GM19193 (cell line): ENCODE results near the gene COA6.

Experiments used
- POLR2A ChIP-seq: IDR thresholded peaks from 4 replicates; pipeline ENCODE4 v1.6.1; 2011; ENCODE audit not compliant: insufficient read depth, insufficient read length; ENCODE audit errors: extremely low read depth

Gene COA6

DNA sequence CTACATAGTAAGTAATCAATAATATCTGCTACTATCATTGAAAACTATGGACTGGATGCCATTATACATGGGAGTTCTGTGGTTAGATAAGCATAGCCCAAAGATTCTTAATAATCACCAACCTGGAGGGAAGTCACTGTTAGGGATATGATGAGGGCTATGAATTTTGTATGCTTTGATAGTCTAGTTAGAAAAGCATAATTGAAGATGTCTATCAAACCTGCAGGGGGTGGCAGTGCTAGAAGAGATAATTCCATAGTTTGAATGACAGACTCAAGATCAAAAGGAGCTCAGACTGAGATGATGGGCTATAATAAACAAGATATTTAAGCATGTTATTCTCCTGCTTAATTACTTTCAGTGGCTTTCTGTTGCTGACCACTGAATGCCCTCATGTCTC is 15.4 kb upstream of the COA6 start:
- TF ChIP-seq POLR2A = no peak

DNA sequence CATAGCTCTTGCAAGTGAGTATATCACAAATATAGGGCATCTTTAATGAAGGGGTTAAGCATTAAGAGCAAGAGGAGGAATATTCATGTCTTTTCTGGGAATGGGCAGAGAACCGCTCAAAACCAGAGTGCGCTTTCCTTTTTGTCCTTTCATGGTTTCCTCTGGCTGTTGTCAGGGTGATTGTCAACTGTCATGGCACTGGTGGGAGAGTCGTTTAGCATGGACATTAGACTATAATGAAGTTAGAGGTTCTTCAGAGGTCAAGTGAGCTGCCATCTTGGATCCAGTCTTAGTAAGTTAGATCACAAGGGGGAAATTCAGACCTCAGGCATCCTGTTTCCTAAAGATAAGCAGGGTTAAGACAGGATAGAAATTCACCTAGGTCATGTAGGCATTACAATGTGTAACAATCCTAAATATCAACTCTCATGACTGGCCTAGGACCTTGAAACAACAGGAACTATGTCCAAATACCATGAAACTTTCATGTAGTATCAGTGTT is 12.1 kb upstream of the COA6 start:
- TF ChIP-seq POLR2A = no peak

GRCh38 chr1:234362558-234362957 is 10.7 kb upstream of the COA6 start:
- no peak for TF ChIP-seq POLR2A

GRCh38 chr1:234368320-234369032 is 4.8 kb upstream of the COA6 start:
- no peak for TF ChIP-seq POLR2A

DNA sequence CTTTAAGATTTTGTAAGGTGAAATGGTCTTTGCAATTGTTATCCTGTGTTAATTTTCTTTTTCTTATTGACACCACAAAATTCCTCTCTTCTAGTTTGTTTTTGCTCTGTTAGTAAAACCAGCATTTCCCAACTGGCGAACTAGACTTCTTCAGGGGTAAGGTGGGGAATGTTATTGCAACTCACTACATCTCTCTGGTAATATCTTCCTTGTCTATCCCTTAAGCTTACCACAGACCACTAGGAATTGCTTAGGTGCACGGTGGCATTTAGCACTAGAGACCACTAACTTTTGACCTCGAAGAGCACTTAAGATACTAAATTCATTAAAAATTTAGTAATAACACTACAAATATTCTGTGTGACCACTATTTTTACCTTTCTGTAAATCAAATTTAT is 4.2 kb upstream of the COA6 start:
- no peak for TF ChIP-seq POLR2A

DNA sequence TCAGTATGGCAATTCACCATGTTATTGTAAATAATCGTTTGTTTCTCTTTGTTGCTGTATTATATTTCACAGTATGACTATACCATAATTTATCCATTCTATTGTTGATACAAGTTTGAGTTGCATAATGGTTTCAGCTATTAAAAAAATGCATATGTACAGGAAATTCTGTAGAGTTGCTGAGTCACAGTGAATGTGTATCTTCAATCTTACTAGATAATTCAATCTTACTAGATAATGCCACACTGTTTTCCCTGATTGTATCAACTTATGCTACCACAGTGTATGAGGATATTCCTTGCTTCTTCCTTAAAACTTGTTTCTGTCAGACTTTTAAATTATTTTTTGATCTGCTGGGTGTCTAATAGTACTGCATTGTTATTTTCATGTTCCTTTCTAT is 3.5 kb upstream of the COA6 start:
- no peak for TF ChIP-seq POLR2A

DNA sequence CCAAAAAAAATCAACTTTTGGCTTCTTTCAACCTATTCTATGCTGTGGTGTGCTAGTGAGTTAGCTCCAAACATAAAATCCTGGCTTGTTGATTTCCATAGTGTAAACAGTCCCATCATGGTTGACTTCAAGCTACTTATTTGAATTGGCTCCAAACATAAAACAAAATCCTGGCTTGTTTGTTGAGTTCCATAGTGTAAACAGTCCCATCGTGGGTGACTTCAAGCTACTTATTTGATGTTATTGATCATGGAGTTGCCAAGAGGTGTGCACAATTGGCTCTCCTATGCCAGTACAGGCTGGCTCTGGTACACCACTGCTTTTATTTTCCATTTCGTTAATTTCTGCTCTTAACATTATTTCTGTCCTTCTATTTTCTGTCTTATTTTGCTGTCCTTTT is 1.8 kb upstream of the COA6 start:
- no peak for TF ChIP-seq POLR2A

- TF ChIP-seq POLR2A = no peak
Observed at GRCh38 chr1:234372011-234372757, 1.1 kb upstream of the COA6 start.

- no peak for TF ChIP-seq POLR2A
Observed at GRCh38 chr1:234373959-234374254, 651 bp downstream of the COA6 start.

DNA sequence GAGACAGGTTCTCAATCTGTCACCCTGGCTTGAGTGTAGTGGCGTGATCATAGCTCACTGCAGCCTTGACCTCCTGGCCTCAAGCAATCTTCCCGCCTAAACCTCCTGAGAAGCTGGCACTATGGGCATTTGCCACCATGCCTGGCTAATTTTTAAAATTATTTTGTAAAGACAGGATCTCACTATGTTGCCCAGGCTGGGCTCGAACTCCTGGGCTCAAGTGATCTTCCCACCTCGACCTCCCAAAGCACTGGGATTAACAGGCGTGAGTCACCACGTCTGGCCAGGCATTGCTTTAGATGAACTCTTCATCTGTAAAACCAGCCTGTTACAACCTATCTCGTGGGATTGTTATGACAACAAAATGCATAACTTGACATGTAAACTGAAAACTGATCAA is 2.4 kb downstream of the COA6 start:
- no peak for TF ChIP-seq POLR2A

DNA sequence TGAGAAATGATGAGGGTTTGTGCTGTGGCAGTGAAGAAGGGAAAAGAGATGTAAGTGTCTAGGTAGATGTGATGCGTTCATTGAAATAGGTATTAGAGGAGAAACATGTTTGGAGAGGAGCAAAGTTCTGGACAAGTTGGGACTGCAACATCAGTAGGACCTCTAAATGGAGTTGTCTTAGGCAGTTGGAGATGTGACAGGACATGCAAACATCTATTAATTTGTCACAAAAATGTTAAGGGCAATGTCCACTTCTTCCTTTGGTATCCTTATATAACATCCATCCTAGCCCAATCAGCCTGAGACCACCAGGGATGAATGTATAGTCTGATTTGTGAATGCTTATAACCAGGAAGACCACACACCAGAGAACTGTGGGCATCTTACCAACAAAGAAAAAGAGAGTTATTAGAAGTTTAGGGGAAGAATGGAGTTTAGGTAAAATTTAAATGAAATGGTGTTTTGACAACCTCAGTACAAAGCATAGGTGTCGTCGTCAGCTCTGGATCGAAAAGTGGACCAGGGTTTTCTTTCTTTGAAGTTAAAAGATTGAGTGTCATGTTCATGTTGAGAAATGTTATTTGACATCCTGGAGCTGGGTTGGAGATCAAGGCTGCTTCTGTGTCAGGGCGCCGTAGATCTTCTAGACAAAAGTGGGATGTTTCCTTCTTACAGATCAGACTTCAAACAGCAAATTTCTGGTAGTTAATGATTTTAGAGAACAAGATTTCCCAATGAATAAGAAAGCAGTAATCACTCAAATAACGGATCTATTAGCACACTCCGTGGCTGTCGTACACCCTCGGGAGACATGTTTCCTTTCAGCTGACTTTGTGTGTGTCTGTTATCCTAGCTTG is 8.7 kb downstream of the COA6 start:
- no peak for TF ChIP-seq POLR2A

GRCh38 chr1:234386122-234386521 is 12.9 kb downstream of the COA6 start:
- no peak for TF ChIP-seq POLR2A

DNA sequence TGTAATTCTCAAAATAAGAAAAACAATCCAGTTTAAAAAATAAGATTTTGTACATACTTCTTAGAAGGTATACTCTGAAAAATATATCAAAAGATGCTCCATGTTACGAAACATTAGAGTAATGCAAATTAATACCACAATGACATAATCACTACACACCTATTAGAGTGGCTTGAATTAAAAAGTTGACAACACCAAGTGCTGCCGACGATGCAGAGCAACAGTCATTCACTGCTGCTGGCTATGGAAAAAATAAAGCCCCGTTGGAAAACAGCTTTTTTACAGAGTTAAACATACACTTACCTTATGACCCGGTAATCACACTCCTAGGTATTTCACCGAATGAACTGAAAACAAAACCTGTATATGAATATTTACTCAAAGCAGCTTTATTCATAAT is 14.8 kb downstream of the COA6 start:
- TF ChIP-seq POLR2A = no peak

GRCh38 chr1:234393190-234393589 is 19.9 kb downstream of the COA6 start:
- no peak for TF ChIP-seq POLR2A

GRCh38 chr1:234395297-234395696 is 22.0 kb downstream of the COA6 start:
- no peak for TF ChIP-seq POLR2A
